ENCODE measurements around the gene KRTAP4-11.
"Not testable (repeated sequence)": the region's sequence is repeated elsewhere in the genome, so short reads cannot be mapped to it uniquely, and the experiment has no call there.

DNA sequence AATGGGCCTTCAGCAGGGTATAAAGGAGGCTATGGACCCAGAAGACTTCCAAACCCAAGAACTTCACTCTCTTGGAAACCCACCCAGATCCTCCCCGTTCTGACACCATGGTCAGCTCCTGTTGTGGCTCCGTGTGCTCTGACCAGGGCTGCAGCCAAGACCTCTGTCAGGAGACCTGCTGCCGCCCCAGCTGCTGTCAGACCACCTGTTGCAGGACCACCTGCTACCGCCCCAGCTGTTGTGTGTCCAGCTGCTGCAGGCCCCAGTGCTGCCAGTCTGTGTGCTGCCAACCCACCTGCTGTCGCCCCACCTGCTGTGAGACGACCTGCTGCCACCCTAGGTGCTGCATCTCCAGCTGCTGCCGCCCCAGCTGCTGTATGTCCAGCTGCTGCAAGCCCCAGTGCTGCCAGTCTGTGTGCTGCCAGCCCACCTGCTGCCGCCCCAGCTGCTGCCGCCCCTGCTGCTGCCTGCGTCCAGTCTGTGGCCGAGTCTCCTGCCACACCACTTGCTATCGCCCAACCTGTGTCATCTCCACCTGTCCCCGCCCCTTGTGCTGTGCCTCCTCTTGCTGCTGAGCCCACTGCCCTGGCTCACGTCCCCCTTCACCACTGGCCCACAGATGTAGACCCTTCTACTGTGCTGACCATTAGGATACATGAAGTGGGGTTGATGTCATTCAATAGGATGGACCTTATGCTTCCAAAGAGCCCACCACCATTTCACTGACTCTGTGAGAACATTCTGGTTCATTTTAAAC, 33.9 kb downstream of the KRTAP4-11 start, which contains the start of gene KRTAP4-7:
- TF ChIP-seq POLR2A (IDR thresholded peaks at IDR 0.05): not testable (repeated sequence)
- TF ChIP-seq, protein P1, sequence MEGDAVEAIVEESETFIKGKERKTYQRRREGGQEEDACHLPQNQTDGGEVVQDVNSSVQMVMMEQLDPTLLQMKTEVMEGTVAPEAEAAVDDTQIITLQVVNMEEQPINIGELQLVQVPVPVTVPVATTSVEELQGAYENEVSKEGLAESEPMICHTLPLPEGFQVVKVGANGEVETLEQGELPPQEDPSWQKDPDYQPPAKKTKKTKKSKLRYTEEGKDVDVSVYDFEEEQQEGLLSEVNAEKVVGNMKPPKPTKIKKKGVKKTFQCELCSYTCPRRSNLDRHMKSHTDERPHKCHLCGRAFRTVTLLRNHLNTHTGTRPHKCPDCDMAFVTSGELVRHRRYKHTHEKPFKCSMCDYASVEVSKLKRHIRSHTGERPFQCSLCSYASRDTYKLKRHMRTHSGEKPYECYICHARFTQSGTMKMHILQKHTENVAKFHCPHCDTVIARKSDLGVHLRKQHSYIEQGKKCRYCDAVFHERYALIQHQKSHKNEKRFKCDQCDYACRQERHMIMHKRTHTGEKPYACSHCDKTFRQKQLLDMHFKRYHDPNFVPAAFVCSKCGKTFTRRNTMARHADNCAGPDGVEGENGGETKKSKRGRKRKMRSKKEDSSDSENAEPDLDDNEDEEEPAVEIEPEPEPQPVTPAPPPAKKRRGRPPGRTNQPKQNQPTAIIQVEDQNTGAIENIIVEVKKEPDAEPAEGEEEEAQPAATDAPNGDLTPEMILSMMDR (IDR thresholded peaks at IDR 0.05 in 4 of 5, conservative IDR thresholded peaks at IDR 0.05 in 1 of 5): not testable (repeated sequence)

All from gastrocnemius medialis (tissue), 4 donors.